Measurements from ENCODE around the gene GMDS. TPM values are rescaled to one million over a fixed set of nuclear protein-coding genes. Genes with fewer than 3 reads are reported as not detected.

GMDS gene
- total and polyA plus RNA-seq, 5 experiments from 2014 or later, result 11.4 to 25.0 (median 22.3) TPM

GRCh38 chr6:1625794-1626435, 619.5 kb downstream of the GMDS start:
- peak in 2 of 10 donors; percentile 3 to 45 for DNase-seq
- H3K27me3 Mint-ChIP-seq, result peaks cover 43 to 88% (median 63%) of the 10 kb centered on the region in 5 donors
- H3K36me3 Mint-ChIP-seq, result peaks cover 21 to 46% (median 22%) of the 10 kb centered on the region in 3 donors
- peaks cover 8 to 19% (median 16%) of the 10 kb centered on the region in 4 donors for H3K4me1 Mint-ChIP-seq
- no peak for ATAC-seq
- POLR2A ChIA-PET, result interaction anchor here (0.9 kb wide), 1 partner anchor 14 kb away, joined by 3 read pairs; no protein-coding TSS in a partner anchor
- no peaks in the 10 kb centered on the region for H3K9me3 Mint-ChIP-seq
- H3K27ac Mint-ChIP-seq, result no peak overlapping the region
- peak overlapping the region; percentile 57 to 89 (median 80) for H3K4me3 Mint-ChIP-seq

DNA sequence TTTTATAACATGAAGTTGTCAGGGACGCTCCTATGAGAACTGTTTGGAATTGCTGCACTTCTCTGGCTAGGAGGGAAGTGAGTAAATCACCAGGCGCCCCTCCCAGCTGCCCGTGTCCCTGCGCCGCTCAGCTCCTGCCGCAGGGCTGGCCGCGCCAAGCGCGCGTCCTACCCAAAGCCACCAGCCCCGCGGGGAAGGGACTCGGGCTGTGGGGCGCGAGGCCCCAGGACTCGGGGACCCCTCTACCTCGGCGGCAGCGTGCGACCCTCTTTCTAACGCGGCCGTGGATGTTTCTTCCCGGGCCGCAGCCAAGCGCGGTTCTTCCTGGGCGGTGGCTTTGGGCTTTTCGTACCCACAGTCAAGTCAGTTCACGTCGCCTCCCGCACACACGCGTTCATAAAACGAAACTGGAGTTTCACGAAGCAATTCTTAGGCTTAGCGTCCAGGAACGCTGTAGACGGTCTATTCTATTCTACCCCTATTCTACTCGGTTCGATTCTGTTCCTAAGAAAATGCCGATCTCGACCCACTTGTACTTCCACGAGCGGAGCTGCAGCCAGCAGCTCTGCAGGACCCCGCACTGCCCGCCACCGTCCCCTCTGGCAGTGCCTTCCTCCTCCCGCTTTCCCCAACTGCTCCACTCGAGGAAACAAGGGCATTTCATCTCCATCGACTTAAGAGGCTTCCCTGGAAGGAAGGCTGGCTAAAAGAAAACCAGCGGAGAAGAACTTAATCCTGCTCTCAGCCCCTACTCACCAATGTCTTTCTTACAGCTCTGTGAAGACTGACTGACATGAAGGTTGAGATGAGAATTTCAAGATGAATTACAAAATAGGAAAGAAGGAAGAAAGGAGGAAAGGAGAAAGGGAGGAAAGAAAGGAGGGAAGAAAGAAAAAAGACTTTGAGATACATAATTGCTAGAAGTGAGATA, 620.3 kb downstream of the GMDS start:
- no peaks in the 10 kb centered on the region for H3K9me3 Mint-ChIP-seq
- peak overlapping the region in 2 of 10 donors; percentile 11 to 31 for H3K27ac Mint-ChIP-seq
- ATAC-seq, result peak; percentile 46 to 63
- peaks cover 21 to 43% (median 22%) of the 10 kb centered on the region in 3 donors for H3K36me3 Mint-ChIP-seq
- DNase-seq, result peak in 1 of 10 donors; percentile 14
- H3K4me1 Mint-ChIP-seq, result peaks cover 8 to 20% (median 16%) of the 10 kb centered on the region in 4 donors
- peaks cover 42 to 82% (median 62%) of the 10 kb centered on the region in 5 donors for H3K27me3 Mint-ChIP-seq
- peak overlapping the region; percentile 44 to 89 (median 82) for H3K4me3 Mint-ChIP-seq
- POLR2A ChIA-PET, result no interaction called here

- Mint-ChIP-seq H3K4me3 (peak overlapping the region in 3 of 10 donors; percentile 32 to 45 (median 36)), H3K4me1 (peaks cover 8 to 20% (median 17%) of the 10 kb centered on the region in 4 donors), H3K27me3 (peaks cover 39 to 74% (median 59%) of the 10 kb centered on the region in 5 donors), H3K27ac (no peak overlapping the region), H3K36me3 (peaks cover 21 to 39% (median 22%) of the 10 kb centered on the region in 3 donors), H3K9me3 (no peaks in the 10 kb centered on the region)
- DNase-seq (peak in 1 of 10 donors; percentile 32), ATAC-seq (no peak)
- POLR2A ChIA-PET, result no interaction called here
Observed at GRCh38 chr6:1624058-1624850, 621.2 kb downstream of the GMDS start.

GRCh38 chr6:1623769-1624057, 621.7 kb downstream of the GMDS start:
- peaks cover 8 to 20% (median 17%) of the 10 kb centered on the region in 4 donors for H3K4me1 Mint-ChIP-seq
- POLR2A ChIA-PET, result no interaction called here
- peaks cover 35 to 70% (median 54%) of the 10 kb centered on the region in 5 donors for H3K27me3 Mint-ChIP-seq
- ATAC-seq, result no peak
- H3K9me3 Mint-ChIP-seq, result no peaks in the 10 kb centered on the region
- peak overlapping the region in 6 of 10 donors; percentile 10 to 45 (median 38) for H3K4me3 Mint-ChIP-seq
- H3K36me3 Mint-ChIP-seq, result peaks cover 21 to 35% (median 22%) of the 10 kb centered on the region in 3 donors
- DNase-seq, result no peak
- no peak overlapping the region for H3K27ac Mint-ChIP-seq

GRCh38 chr6:1622851-1623768, 622.3 kb downstream of the GMDS start:
- DNase-seq (peak in 1 of 10 donors; percentile 41), ATAC-seq (no peak)
- H3K9me3 Mint-ChIP-seq, result no peaks in the 10 kb centered on the region
- peaks cover 8 to 20% (median 18%) of the 10 kb centered on the region in 4 donors for H3K4me1 Mint-ChIP-seq
- H3K36me3 Mint-ChIP-seq, result peaks cover 21 to 35% (median 22%) of the 10 kb centered on the region in 3 donors
- peak overlapping the region in 6 of 10 donors; percentile 10 to 45 (median 38) for H3K4me3 Mint-ChIP-seq
- H3K27ac Mint-ChIP-seq, result no peak overlapping the region
- POLR2A ChIA-PET, result no interaction called here
- H3K27me3 Mint-ChIP-seq, result peaks cover 36 to 71% (median 54%) of the 10 kb centered on the region in 5 donors

GRCh38 chr6:1622220-1622850, 623.1 kb downstream of the GMDS start:
- ATAC-seq (no peak), DNase-seq (peak in 1 of 10 donors; percentile 43)
- POLR2A ChIA-PET, result no interaction called here
- Mint-ChIP-seq H3K36me3 (peaks cover 21 to 36% (median 22%) of the 10 kb centered on the region in 3 donors), H3K27me3 (peaks cover 35 to 72% (median 56%) of the 10 kb centered on the region in 5 donors), H3K4me1 (peaks cover 8 to 20% (median 18%) of the 10 kb centered on the region in 4 donors), H3K27ac (no peak overlapping the region), H3K4me3 (peak overlapping the region in 3 of 10 donors; percentile 0 to 5 (median 3)), H3K9me3 (no peaks in the 10 kb centered on the region)

- Mint-ChIP-seq H3K36me3 (peaks cover 21 to 36% (median 22%) of the 10 kb centered on the region in 3 donors), H3K9me3 (no peaks in the 10 kb centered on the region)
Observed at GRCh38 chr6:1621070-1621701, 624.2 kb downstream of the GMDS start.

DNA sequence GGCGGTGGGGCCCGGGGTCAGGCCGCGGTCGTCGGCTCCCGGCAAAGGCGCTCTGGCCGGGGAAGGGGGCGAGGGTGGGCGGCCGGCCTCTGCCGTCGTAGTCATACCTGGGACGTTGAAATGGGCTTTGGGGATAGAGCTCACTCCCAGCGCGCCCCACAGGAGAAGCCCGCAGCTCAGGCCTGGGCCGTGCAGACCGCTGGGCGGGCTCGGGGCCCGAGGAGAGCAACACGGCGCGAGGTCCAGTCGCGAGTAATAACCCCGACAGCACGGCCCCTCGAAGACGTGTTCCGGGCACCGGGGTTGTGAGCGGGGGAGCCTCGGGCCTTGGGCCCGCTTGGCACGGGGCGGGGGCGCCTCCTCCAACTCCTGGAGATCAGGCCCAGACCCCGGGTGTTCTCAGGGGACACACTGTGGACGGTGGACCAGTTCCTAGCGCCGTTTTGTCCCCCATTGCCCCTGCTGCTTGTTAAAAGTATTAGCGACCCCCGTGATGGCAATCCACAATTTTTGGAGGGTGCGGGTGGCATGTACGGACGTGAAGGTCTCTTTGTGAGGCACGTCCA, 624.8 kb downstream of the GMDS start:
- Mint-ChIP-seq H3K4me3 (peak overlapping the region in 1 of 10 donors; percentile 14), H3K36me3 (peaks cover 21 to 36% (median 22%) of the 10 kb centered on the region in 3 donors)

More at GRCh38 chr6:1621070-1621701, 624.2 kb downstream of the GMDS start:
- H3K27ac Mint-ChIP-seq, result no peak overlapping the region
- POLR2A ChIA-PET, result no interaction called here
- ATAC-seq (no peak), DNase-seq (peak in 1 of 10 donors; percentile 40)
- H3K27me3 Mint-ChIP-seq, result peaks cover 31 to 71% (median 54%) of the 10 kb centered on the region in 5 donors
- peak overlapping the region in 1 of 10 donors; percentile 14 for H3K4me3 Mint-ChIP-seq
- H3K4me1 Mint-ChIP-seq, result peaks cover 6 to 18% (median 16%) of the 10 kb centered on the region in 4 donors

GRCh38 chr6:1619673-1620503, 625.5 kb downstream of the GMDS start:
- H3K9me3 Mint-ChIP-seq, result no peaks in the 10 kb centered on the region
- POLR2A ChIA-PET, result no interaction called here
- H3K27me3 Mint-ChIP-seq, result peaks cover 29 to 67% (median 50%) of the 10 kb centered on the region in 5 donors
- DNase-seq, result peak in 1 of 10 donors; percentile 45
- H3K27ac Mint-ChIP-seq, result peak overlapping the region in 1 of 10 donors; percentile 44
- H3K36me3 Mint-ChIP-seq, result peaks cover 21 to 29% (median 22%) of the 10 kb centered on the region in 3 donors
- H3K4me3 Mint-ChIP-seq, result peak overlapping the region in 6 of 10 donors; percentile 19 to 50 (median 38)
- ATAC-seq, result peak; percentile 35 to 43
- H3K4me1 Mint-ChIP-seq, result peaks cover 0 to 9% (median 3%) of the 10 kb centered on the region in 4 donors

More for the DNA sequence above, 624.8 kb downstream of the GMDS start:
- no peaks in the 10 kb centered on the region for H3K9me3 Mint-ChIP-seq
- POLR2A ChIA-PET, result no interaction called here
- DNase-seq, result peak in 1 of 10 donors; percentile 58
- peaks cover 6 to 12% (median 10%) of the 10 kb centered on the region in 4 donors for H3K4me1 Mint-ChIP-seq
- ATAC-seq, result no peak
- H3K27ac Mint-ChIP-seq, result no peak overlapping the region
- H3K27me3 Mint-ChIP-seq, result peaks cover 34 to 71% (median 54%) of the 10 kb centered on the region in 5 donors

All from naive thymus-derived CD8-positive, alpha-beta T cell (primary cell).